ENCODE results near the gene GNAT1. TPM values are rescaled to one million over a fixed set of nuclear protein-coding genes. Genes with fewer than 3 reads are reported as not detected.
A peak's percentile ranks its signal among the peaks of the same experiment; 100 is the strongest.

GNAT1 gene
- polyA plus RNA-seq, 1 donor from 2014 or later: not detected

GRCh38 chr3:50245251-50245745 lies 53.9 kb downstream of the GNAT1 start:
- Histone ChIP-seq H3F3A (ENCODE audit: insufficient read depth, low read length, poor library complexity, severe bottlenecking) (no peaks in the 10 kb centered on the region), H3K27ac (ENCODE audit: low read length) (peak overlapping the region; percentile 96), H3K27me3 (ENCODE audit: insufficient read depth, low read depth, low read length) (no peaks in the 10 kb centered on the region), H3K36me3 (ENCODE audit: insufficient read depth, low read length) (no peaks in the 10 kb centered on the region), H4K20me1 (ENCODE audit: insufficient read depth) (no peaks in the 10 kb centered on the region), H3K4me2 (ENCODE audit: low read length) (peak overlapping the region; percentile 73), H3K9me2 (ENCODE audit: insufficient read depth, low read length) (no peaks in the 10 kb centered on the region), H3K4me3 (ENCODE audit: low read length) (peak overlapping the region; percentile 62), H3K9me3 (ENCODE audit: low read length) (no peaks in the 10 kb centered on the region), H3K9ac (ENCODE audit: low read length) (peak overlapping the region; percentile 83), H3K79me2 (replicated peaks; ENCODE audit: insufficient read depth, low read length) (peaks cover 88% of the 10 kb centered on the region), H2AFZ (ENCODE audit: low read depth, low read length) (no peak overlapping the region)
- no peak for TF ChIP-seq REST (IDR thresholded peaks at IDR 0.05; ENCODE audit: borderline replicate concordance)
- no peak for TF ChIP-seq CTCF (IDR thresholded peaks at IDR 0.05; ENCODE audit: poor library complexity, severe bottlenecking)
- no peak for TF ChIP-seq EP300 (conservative IDR thresholded peaks at IDR 0.05; ENCODE audit: poor library complexity, severe bottlenecking)
- peak; percentile 14 for TF ChIP-seq TAF1 (IDR thresholded peaks at IDR 0.05; ENCODE audit: low read depth)
- no peak for TF ChIP-seq MXI1 (conservative IDR thresholded peaks at IDR 0.05; ENCODE audit: poor library complexity, severe bottlenecking)

- H3K9me2 ChIP-seq (ENCODE audit: insufficient read depth, low read length): no peaks in the 10 kb centered on the region
- H3K9ac ChIP-seq (ENCODE audit: low read length): peak overlapping the region; percentile 83
- TF ChIP-seq EP300 (conservative IDR thresholded peaks at IDR 0.05; ENCODE audit: poor library complexity, severe bottlenecking): peak; percentile 66
- TF ChIP-seq RAD21 (conservative IDR thresholded peaks at IDR 0.05): peak; percentile 92
- no peak for TF ChIP-seq REST (IDR thresholded peaks at IDR 0.05; ENCODE audit: borderline replicate concordance)
- no peak for TF ChIP-seq EZH2 (IDR thresholded peaks at IDR 0.05; ENCODE audit: borderline replicate concordance, insufficient read depth, low read length, poor library complexity, severe bottlenecking)
- peak; percentile 64 for TF ChIP-seq POLR2AphosphoS5 (IDR thresholded peaks at IDR 0.05)
- peak; percentile 99 for TF ChIP-seq CTCF (IDR thresholded peaks at IDR 0.05; ENCODE audit: poor library complexity, severe bottlenecking)
- peak; percentile 68 for TF ChIP-seq MXI1 (conservative IDR thresholded peaks at IDR 0.05; ENCODE audit: poor library complexity, severe bottlenecking)
- TF ChIP-seq SMC3 (conservative IDR thresholded peaks at IDR 0.05; ENCODE audit: poor library complexity): peak; percentile 99
- H3K27ac ChIP-seq (ENCODE audit: low read length): peak overlapping the region; percentile 96
- peak overlapping the region; percentile 73 for H3K4me2 ChIP-seq (ENCODE audit: low read length)
- H3K4me3 ChIP-seq (ENCODE audit: low read length): peak overlapping the region; percentile 62
- H3F3A ChIP-seq (ENCODE audit: insufficient read depth, low read length, poor library complexity, severe bottlenecking): no peaks in the 10 kb centered on the region
- H4K20me1 ChIP-seq (ENCODE audit: insufficient read depth): no peaks in the 10 kb centered on the region
- H3K79me2 ChIP-seq (replicated peaks; ENCODE audit: insufficient read depth, low read length): peaks cover 87% of the 10 kb centered on the region
- no peaks in the 10 kb centered on the region for H3K27me3 ChIP-seq (ENCODE audit: insufficient read depth, low read depth, low read length)
- H2AFZ ChIP-seq (ENCODE audit: low read depth, low read length): peak overlapping the region; percentile 51
- H3K36me3 ChIP-seq (ENCODE audit: insufficient read depth, low read length): no peaks in the 10 kb centered on the region
- H3K9me3 ChIP-seq (ENCODE audit: low read length): no peaks in the 10 kb centered on the region
Measured at GRCh38 chr3:50245831-50246516, 54.6 kb downstream of the GNAT1 start.
